ENCODE results near the gene ADCY2.
A peak's percentile ranks its signal among the peaks of the same experiment; 100 is the strongest.

Gene ADCY2

DNA sequence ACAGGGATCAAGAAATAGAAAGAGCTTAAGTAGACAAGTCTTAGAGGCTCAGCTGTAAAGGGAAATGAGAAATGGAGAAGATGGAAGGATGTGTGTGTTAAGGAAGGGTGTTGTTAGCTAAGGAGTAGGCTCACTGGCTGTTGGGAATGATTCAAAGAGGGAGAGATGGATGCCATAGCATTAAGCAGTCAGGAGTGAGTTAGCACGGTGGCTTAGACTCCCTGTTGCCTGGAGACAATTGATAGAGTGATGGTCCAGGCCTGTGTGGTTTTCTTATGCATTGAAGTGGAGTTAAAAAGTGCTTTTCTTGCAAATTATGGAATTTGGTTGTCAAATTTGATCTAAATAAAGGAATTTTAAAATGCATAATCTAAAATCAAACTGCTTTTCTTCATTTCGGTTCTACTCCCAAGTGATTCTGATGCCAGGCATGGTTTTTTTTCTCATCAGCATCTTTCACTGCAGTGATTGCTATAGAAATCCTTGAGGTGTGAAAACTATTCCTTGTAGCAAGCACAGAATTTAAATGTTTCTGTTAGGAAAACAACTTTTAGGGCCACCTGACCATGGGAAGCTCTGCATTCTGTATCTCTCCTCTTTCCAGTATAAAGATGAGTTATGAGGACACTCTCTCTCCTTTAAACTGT, 214.7 kb downstream of the ADCY2 start:
- no peak for DNase-seq

DNA sequence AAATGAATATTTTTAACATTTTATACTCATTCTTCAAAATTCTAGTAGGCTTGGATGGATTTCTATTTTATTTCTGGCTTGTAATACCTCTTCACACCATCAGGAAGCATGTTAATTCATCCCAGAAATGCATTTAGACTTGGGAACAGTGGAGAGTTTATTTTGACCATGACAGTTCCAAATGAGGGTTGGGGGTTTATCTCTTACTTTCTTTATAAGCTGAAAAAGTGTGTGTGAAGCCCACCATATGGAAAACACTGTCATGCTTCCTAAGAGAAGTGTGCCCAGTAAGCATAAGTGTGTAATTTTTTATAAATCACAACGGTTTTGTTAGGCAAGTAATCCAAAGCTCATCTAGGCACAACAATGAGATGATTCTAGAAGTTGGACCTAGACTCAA, 215.6 kb downstream of the ADCY2 start:
- DNase-seq, result no peak

DNA sequence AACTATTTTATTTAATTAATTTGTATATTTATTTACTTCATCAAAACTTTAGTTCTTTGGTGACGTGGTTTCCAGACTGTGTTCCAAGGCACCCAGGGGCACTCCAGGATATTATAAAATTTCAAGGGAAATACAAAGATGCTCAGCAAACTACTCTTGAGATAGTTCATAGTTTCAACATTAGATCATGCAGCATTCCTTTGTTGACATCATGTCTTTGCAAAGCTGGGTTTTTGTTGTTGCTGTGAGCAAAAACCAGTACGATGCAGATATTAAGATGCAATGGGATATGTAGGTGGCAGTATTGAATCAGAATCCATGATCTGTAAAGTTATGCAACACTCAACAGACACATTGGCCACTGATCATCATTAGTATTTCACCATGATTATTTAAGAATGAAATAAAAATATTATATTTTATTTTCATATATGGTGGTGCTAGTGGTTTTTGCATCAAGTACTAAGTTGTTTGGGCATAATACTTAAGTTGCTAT, 219.7 kb downstream of the ADCY2 start:
- DNase-seq, result no peak

DNA sequence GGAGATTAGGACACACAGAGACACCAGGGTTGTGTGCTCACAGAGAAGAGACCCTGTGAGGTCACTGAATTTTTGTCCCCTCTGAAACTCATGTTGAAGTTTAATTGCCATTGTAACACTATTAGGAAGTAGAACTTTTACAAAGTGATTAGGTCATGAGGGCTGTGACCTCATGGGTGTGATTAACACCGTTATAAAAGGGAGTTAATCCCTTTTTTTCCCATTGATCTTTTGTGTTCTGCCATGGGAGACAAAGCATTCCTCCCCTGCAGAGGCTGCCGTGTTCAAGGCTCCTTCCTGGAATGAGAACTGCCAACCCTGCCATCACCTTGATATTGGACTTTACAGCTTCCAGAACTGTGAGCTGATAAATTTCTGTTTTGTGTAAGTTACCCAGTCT, 221.0 kb downstream of the ADCY2 start:
- no peak for DNase-seq

DNA sequence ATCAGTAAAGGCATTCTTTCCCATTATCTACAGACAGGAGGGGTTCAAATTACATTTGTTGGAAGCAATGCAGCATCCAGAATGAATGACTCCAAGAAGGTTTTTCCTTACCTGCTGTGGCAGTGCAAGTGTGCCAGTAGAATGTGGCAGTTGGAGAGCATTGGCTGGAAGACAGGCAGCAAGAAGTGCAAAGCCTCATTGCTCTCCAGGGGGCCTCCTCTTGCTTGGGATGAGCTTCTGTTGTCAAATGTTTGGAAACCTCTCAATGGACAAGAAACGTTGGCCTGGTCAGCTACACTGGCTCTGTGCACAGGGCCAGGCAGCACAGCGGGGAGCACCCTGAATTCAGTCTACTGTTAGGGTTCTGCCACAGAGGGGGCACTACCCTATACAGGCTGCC, 226.6 kb downstream of the ADCY2 start:
- no peak for DNase-seq

DNA sequence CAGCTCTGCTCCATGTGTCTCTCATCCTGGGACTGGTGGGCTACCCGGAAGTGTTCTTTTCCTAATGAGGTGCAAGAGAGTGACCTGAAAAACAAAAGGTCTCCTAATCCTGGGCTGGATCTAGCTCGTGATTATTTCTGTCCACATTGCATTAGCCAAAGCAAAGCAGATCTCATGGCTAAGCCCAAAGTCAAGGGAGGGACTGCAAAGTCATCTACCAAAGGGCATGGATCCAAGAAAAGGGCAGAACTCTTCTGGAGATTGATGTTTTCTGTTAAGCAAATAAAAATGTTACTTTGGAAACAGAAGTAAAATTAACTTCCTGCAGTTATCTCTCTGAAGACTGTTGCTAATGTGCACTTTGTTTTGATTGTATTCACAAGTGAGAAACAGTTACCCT, 229.8 kb downstream of the ADCY2 start:
- DNase-seq, result no peak

DNA sequence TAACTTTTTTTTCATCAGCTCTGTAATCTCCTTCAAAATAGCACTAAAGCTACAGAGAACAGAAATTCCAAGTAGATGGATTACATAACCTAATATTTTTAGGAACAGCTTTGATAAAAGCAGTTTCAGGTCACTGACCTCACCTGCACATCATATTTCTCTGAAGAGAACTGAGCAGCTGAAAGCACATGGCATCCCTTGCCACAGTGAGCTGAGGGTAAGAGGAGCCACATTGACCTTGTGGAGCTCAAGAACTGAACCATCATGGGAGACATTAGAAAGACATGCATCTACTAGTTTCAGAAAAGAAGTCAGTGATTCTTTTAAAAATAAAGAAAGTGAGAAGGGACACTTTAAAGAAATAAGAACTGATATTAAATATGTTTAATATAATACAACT, 232.3 kb downstream of the ADCY2 start:
- no peak for DNase-seq

DNA sequence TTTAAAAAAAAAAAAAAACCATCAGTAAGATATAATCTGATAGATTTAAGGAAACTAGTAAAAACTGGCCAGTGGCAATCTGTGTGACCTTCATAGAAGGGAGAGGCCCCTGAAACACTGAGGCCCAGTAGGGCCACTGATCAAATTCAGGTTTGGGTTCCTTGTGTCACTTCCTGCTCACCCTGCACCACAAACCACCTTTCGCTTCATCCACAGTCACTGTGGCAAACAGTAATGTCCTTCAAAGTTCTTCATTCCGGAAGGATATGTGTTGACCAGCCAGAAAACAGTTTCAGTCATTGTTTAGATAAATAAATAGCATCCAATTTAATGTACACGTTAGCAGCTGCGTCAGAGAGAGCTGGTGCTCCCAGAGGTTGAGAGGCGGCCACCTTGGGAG, 232.9 kb downstream of the ADCY2 start:
- no peak for DNase-seq

DNA sequence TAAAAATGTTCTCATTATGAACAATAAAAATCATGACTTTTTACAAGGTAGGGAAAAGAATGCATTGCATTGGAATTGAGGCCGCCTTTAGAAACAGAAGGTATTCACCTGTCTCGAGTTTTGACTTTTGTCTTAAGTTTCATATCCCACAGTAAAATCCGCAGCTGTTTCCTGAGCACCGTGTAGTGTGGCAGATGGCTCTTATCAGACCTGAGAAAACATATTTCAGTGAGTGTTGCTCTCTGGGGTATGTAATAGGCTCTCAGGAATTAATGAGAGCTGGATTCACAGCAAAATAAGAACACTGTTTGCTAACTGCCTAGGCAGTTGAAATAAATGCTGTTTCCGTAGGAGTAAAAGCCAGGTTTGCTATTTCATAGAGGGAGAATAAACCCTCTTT, 233.6 kb downstream of the ADCY2 start:
- peak; percentile 72 for DNase-seq

DNA sequence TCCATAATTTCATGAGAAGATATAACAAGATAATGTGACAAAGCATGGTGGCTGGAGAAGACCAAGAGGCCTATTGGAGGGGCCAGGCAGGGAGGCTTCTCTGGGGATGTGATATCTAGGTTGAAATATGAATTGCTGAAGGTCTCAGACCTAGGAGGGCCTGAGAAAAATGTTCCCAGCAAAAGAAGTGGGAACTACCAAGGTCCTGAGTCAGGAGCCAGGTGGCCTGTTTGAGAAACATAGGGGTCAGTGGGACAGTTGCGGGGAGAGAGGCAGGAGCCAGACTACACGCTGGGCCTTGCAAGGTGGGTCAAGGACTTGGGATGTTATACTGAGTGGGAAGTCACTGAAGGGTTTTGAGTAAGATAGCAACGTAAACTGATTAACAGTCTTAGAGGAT, 238.9 kb downstream of the ADCY2 start:
- DNase-seq, result no peak

DNA sequence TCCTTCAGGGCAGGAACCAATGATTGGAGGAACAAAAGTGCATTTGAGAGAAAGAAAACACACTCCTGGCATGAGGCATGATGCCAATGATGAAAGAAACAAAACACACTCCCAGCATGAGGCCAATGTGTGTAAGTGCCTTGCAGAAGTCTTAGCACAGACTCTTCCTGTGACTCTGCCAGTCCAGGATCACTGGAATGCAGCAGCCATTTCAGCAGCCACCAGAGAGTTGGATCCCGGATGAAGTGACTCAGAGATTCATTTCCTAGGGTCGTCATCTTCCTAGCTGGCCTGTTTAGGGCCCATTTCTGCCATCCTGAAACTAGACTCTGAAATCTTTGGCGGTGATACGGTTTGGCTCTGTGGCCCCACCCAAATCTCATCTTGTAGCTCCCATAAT, 242.5 kb downstream of the ADCY2 start:
- no peak for DNase-seq

DNA sequence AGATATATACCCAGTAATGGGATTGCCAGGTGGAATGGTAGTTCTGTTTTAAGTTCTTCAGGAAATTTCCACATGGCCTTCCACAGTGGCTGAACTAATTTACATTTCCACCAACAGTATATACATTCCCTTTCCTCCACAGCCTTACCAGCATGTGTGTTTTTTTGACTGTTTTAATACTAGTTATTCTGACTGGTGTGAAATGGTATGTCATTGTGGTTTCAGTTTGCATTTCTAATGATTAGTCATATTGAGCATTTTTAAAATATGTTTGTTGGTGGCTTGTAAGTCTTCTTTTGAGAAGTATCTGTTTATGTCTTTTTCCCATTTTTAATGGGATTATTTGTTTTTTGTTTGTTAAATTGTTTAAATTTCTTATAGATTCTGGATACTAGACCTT, 246.1 kb downstream of the ADCY2 start:
- DNase-seq, result no peak

DNA sequence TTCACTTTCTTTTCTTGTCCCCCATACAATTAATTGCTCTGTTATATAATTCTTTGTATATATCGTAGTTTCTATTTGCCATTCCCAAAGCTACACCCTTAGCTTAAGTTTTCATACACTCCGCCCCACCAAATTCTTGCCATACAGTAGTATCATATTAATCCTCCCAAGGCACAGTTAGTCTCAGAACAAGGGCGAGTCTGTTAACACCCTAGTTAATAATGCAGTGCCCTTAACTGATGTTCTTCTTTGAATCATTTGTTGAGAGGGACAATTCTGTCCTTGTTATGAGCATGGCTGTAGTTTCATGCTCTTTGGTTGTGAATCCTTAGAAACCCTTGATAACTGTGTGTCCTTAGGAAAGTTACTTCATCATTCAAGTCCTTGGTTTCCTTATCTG, 248.8 kb downstream of the ADCY2 start:
- no peak for DNase-seq

DNA sequence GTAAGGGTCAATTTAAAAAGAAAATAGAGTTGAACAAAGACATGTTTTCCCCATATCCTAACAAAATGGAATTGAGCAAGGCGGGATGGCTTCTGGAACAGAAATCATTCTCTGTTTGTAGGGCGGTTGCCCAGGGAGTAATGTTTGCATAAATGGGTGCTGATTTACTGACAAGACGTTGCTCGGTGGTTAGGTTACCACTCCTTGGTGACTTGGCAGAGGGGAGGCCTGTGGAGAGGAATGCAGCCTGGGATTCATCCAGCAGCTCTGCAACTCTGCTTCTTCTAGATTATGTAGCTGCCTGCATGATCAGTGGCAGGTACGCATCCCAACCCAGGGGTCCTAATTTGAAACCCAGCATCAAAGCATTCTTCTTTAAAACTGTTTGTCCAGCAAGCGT, 254.8 kb downstream of the ADCY2 start:
- no peak for DNase-seq

DNA sequence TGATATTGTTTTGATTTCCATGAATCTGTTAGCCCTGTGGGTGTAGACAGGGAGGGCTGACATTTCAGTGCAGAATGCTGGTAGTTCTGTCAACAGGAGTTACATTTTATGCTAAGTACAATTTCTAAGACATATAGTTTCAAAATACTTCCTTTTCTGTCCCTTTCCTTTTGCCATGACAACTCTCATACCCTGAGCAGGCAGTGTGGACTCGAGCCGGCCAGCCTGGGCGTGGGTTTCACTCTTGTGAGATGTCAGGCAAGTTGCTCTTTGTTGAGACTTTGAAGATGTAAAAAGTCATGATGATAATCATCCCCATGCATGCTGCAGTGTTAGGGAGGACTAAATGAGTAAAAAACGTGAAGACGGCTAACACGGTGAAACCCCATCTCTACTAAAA, 257.1 kb downstream of the ADCY2 start:
- no peak for DNase-seq

DNA sequence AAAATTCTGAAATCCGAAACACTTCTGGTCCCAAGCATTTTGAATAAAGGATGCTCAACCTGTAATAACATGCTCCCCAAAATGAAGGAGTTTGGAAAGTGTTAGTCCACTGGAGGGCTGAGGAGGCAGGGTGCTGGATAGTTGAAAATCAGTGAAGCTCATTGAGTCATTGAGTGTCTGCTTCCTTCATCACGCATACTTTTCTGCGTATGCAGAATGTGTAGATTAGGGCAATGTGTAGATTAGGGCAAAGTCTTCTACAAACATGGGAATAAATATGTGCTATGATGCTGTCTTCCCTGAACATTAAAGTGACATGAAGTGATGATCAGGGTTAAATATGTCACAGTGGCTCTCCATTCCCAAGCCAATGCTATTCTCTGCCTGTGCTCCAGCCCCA, 261.2 kb downstream of the ADCY2 start:
- no peak for DNase-seq

DNA sequence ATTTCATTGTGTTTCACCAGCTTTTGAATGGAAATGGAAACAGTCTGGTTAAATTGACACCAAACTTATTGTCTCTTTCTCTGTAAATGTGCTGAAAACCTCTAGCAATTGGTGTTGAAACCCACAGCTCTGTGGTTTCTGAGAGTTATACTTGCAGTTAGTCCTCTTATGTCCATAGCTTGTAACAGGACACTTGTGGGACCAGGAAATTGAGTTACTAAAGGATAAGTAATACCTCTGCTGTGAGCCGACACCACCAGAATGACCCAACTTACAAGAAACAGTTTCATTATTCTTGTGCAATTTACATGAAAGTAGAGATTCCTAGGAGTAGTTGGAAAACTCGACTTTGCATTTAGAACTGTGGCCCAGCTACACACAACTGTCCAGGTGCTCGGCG, 263.5 kb downstream of the ADCY2 start:
- DNase-seq, result no peak

DNA sequence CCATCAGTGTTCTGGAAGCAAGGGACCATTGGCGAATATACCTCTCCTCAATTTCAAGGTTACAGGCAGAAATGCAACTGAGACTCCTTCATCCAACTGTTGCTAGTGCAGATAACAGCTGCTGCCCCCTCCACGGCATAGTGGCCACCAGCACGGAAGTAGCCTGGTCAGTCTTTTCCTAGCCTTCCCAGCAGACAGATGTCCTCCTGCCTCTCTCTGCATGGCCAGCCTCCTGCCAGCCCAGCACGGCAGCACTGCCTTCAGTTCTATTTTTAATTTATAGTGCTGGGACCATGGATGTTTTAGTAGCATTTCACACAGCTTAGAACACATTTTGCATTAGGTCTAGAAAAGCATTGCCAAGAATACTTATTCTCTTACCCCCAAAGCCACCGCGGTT, 266.4 kb downstream of the ADCY2 start:
- DNase-seq, result no peak

DNA sequence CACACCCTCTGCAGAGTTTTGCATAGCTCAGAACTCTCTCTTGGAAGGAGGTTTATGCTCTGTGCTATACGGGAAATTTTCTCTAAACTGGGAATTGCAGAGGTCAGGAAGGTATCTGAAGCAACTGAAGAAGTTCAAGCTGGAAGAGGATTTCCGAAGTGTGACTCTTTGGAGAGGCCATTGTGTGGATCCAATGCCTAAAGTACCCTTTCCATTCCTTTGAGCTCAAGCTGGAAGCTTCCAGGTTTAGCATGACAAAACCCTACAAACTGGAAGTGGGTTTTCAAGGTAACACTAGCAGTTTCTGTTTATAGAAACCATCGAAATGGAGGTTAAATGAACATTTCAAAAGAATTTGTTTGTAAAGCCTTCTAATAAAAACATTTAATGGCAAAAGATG, 267.9 kb downstream of the ADCY2 start:
- DNase-seq, result no peak

DNA sequence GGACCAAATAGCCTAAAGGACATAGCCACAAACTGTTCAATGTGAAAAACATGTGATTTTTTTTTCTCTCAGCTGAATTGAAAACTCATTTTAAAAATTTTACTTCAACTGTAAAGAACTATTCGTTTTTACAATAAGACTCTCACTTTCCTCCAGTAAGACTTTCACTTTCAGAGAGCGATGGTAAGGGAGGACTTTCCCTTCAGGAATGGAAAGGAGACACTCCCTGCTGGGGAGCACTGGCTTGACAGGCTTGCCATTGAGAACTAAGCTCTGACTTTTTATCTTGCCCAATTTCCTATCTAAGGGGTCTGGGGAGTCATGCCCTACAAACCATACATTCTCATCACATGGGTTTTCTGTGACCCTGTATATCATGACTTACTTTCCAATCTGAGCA, 268.3 kb downstream of the ADCY2 start:
- no peak for DNase-seq

DNA sequence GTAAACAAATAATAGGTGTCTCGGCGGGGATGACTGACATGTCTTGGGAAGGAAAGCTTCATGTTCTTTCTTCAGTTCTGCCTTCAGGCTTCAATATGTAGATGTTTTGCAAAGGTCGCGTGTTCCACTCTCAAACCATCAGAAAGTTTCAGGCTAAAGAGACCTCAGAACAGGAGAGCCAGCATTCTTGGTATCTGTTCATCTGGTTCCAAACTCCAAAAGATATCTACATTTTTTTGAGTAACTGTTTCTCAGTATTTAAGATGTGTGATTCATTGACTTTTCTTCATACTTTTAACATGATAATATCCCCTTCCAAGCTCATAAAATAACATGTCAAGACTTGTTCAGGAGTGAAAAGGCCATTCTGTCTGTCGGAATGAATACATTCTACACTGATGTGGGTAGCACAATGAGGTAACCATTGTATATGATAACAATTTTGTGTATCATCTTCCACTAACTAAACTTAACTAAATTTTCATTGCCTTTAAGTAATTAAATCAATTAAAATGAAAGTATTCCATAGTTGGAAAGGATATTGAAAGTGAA, 271.4 kb downstream of the ADCY2 start:
- DNase-seq, result no peak

DNA sequence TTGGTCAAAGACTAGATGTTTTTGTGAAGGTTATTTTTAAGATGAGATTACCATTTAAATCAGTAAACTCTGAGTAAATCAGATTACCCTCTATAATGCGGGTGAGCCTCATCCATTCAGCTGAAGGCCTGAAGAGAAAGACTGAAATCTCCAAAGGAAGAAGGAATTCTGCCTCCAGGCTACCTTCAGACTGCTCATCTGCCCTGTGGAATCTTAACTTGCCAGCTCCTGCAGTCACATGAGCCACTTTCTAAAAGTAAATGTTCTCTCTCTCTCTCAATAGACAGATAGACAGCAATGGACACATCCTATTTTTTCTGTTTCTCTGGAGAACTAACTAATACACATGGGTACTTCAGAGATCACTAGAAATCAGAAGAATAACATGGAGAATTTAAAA, 272.2 kb downstream of the ADCY2 start:
- DNase-seq, result no peak

DNA sequence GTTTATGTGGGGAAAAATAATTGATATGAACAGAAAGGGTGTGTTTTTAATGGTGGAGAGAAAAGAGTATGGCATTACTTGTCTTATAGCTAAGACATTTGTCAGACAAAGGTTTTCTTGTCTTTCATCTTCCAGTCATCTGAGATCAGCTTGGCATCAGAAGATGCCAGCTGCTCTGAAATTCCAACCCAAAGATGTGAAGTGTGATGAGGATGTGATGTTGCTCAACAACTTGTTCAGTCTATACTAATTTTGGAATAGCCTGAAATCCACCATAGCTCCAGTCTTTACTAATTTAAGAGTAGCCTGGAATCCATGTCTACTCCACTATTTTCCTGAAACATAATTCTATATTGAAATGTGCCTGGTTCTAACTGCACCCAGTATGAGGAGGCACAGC, 272.7 kb downstream of the ADCY2 start:
- DNase-seq, result no peak

DNA sequence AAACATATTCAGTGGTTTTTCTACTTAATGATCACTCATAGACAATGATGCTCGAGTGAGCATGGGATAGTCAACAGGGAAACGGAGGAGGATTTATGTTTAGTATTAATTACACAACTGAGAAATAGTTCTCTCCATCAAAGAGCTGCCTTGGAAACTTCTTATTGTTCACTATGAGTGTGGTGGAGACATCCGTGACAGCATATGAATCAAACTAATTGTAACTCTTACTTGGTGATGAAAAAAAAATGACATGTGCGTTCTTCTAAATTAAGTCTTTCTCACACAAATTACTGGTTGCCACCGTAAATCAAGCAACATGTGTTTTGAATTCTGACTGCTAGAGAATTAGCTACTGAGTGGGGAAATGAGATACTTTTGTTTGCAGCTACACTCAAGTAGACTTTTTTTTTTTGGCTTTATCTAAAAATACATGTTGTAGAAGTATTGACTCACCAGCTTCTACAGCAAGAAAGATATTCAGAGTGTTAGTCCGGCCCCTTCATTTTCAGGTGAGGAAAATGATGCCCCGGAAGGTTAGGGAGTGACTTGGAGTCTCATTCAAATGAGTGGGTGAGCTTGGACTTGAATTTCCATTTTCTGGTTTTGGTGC, 275.5 kb downstream of the ADCY2 start:
- DNase-seq, result no peak

DNA sequence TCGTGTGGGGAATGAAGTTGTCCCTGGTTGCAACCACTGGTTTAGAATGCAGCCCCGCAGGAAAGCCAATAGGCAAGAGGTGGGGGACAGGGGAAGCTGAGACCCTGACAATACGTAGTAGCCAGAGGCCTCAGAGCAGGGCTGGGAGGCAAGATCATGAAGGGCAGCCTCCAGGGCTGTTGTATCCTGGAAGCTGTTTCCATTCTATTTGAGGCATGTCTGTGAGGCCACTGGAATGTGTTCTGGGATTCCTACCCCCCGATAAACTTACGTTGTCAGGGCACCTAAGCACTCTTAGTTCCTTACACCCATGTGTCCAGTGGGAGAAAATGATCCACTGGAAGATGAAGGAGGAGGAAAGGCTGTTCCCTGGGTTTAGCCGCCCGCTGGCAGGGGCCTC, 277.7 kb downstream of the ADCY2 start:
- DNase-seq, result no peak

Data from DMS 273 treated with DMSO at 0.1 percent for 48 hours (cell line).